ENCODE data around the gene CD58. TPM values are rescaled to one million over a fixed set of nuclear protein-coding genes. Genes with fewer than 3 reads are reported as not detected.

The CD58 gene
- total and polyA plus RNA-seq, 12 donors = 17.2 to 44.3 (median 28.9) TPM

DNA sequence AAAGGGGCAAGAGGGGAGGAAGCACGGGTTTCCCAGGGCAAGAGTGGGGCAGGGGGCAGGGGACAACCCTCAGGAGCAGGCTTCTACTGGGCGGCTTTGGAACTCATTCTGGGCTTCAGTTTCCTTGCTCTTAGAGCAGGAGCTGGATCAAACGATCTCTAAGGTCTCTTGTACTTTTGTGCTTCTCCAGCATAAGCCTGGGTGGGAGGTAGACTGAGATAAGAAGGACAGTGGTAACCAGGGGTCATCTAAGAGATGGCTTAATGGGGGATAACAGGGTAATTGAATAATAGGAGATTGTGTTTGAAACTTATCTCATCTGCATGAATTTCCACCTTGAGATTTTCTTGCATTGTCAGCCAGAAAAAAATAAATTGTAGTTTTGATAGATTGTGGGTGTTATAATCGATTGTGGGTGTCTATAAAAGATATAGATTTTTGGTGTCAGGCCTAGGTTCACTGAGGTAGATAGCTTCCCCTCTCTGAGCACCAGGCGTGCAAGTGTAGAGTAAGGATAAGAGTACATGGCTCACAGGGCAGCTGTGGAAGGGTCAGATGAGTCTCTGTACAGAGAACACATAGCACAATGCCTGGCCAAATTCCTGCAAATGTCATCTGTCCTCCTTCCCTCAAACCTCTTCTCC, 68.0 kb downstream of the CD58 start:
- Histone ChIP-seq H3K4me3 (no peak overlapping the region), H3K4me1 (peaks cover 0 to 77% (median 22%) of the 10 kb centered on the region in 9 donors), H3K9me3 (no peaks in the 10 kb centered on the region), H3K36me3 (no peaks in the 10 kb centered on the region), H3K27ac (peak overlapping the region in 6 of 10 donors; percentile 50 to 93 (median 62)), H3K27me3 (no peaks in the 10 kb centered on the region)
- ATAC-seq (no peak), DNase-seq (no peak)
- WGBS, 2 donors = 80 to 84% methylated on average over 5 of the region's 5 CpGs
- intact Hi-C loops (cut with DNase I) = no loop called here
- TF ChIP-seq, protein P1, sequence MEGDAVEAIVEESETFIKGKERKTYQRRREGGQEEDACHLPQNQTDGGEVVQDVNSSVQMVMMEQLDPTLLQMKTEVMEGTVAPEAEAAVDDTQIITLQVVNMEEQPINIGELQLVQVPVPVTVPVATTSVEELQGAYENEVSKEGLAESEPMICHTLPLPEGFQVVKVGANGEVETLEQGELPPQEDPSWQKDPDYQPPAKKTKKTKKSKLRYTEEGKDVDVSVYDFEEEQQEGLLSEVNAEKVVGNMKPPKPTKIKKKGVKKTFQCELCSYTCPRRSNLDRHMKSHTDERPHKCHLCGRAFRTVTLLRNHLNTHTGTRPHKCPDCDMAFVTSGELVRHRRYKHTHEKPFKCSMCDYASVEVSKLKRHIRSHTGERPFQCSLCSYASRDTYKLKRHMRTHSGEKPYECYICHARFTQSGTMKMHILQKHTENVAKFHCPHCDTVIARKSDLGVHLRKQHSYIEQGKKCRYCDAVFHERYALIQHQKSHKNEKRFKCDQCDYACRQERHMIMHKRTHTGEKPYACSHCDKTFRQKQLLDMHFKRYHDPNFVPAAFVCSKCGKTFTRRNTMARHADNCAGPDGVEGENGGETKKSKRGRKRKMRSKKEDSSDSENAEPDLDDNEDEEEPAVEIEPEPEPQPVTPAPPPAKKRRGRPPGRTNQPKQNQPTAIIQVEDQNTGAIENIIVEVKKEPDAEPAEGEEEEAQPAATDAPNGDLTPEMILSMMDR (IDR thresholded peaks at IDR 0.05) = no peak

DNA sequence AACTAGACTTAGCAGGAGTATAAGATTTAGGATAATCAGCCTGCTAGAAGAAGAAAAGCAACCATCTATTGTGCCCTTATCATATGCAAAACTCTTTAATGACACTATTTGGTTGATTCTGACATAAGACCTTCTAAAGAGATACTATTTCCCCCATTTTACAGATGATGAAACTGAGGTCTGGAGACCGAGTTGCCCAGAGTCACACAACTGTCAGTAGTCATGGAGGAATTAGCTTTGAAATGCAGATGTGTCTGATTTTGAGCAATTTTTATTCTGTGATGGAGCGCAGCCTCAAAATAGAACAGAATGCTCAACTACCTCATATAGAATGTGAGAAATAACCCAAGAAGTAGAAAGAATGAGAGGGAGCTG, 69.0 kb downstream of the CD58 start:
- DNase-seq (no peak), ATAC-seq (no peak)
- Histone ChIP-seq H3K9me3 (no peaks in the 10 kb centered on the region), H3K4me3 (no peak overlapping the region), H3K4me1 (peaks cover 0 to 75% (median 22%) of the 10 kb centered on the region in 9 donors), H3K27me3 (no peaks in the 10 kb centered on the region), H3K27ac (peak overlapping the region in 3 of 10 donors; percentile 12 to 40 (median 20)), H3K36me3 (no peaks in the 10 kb centered on the region)
- TF ChIP-seq, protein P1 (IDR thresholded peaks at IDR 0.05) = no peak
- WGBS, 2 donors = 99% methylated on average over 2 of the region's 2 CpGs
- intact Hi-C loops (cut with DNase I) = no loop called here

DNA sequence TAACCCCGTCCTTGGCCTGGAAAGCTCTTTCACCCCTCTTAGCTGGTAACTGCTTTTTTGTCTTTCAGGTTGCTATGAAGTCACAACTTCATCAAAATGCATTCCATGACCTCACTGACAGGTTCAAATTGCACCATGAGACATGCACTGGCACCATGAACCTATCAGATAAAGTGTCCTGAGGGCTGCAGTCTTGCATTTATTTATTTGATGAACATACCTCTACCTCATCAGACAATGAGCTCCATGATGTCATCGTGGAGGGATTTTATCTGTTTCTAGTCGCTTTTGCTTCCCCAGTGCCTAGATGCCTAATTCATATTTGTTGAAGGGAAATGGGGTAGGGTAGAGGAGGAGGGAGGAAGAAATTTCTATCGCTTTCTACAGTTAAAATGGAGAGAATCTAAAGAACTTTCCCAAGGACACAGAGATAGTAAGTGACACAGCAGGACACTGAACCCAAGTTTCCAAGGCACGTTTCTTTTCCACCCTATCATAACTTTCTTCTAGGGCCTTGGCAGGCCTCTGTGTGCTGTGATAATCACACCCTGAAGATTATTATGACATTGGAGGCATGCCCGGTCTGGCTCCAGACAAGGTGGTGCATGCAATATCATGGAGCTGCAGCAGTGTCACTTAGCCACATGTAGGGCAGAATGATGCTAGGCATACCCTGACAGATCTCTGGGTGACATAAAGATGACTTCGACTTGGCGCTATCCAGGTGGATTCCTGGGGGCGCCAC, 69.5 kb downstream of the CD58 start:
- Histone ChIP-seq H3K36me3 (no peaks in the 10 kb centered on the region), H3K4me3 (no peak overlapping the region), H3K4me1 (peaks cover 0 to 75% (median 26%) of the 10 kb centered on the region in 9 donors), H3K27ac (peak overlapping the region in 6 of 10 donors; percentile 8 to 40 (median 22)), H3K9me3 (no peaks in the 10 kb centered on the region), H3K27me3 (no peaks in the 10 kb centered on the region)
- DNase-seq (no peak), ATAC-seq (peak in 5 of 8 donors; percentile 7 to 17 (median 13))
- TF ChIP-seq, protein P1 (IDR thresholded peaks at IDR 0.05) = no peak
- intact Hi-C loops (cut with DNase I) = no loop called here
- 43 to 65% methylated on average over 9 of the region's 9 CpGs for WGBS, 2 donors

DNA sequence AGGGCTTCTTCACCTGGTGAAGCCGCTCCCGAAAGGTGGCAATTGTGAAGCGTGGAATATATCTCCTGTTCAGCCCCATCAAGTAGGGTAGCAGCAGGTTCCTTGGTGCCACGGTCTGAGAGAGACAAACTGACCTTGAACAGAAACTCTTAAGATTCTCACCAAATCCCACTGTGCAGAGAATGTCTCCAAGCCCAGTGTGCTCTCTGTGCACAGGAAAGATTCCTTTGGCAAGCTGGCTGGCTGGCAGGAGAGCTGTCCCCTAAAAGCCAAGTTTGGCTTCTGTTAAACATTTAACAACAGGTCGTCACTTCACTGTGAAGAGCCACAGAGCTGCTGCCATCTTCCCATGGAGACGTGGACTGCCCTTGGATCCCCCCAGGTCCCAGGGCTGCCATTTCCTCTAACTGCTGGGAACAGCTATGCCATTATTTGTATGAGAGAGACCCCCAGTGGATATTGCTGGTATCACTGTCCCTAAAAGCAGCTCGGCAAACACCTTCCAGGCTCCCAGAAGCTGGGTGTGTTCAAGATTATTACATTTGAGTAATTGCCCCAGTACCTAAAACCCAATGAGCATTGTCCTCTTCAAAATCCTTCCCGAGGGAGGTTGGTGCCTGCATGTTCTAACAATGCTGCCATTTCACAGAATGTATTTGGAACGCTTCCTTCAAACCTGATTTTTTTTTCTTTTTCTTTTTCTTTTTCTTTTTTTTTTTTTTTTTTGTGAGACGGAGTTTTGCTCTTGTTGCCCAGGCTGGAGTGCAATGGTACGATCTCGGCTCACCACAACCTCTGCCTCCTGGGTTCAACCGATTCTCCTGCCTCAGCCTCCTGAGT, 71.8 kb downstream of the CD58 start:
- peak; percentile 48 to 72 for DNase-seq
- Histone ChIP-seq H3K4me1 (peaks cover 0 to 75% (median 37%) of the 10 kb centered on the region in 9 donors), H3K9me3 (no peaks in the 10 kb centered on the region), H3K27ac (peak overlapping the region in 6 of 10 donors; percentile 18 to 80 (median 40)), H3K4me3 (no peak overlapping the region), H3K27me3 (no peaks in the 10 kb centered on the region), H3K36me3 (no peaks in the 10 kb centered on the region)
- ATAC-seq = peak; percentile 63 to 80 (median 70)
- 60 to 62% methylated on average over 13 of the region's 13 CpGs for WGBS, 2 donors
- intact Hi-C loops (cut with DNase I) = loop anchor here in 7 of 10 donors (1.0 to 10.0 kb wide), 5 partner anchors 357 to 694 kb away; no protein-coding TSS in a partner anchor
- TF ChIP-seq, protein P1 (IDR thresholded peaks at IDR 0.05) = peak; percentile 64 to 87 (median 82)
